Lung (tissue), 12 donors: ENCODE measurements around the gene ETV4. TPM values are rescaled to one million over a fixed set of nuclear protein-coding genes. Genes with fewer than 3 reads are reported as not detected.

Experiments used
- ATAC-seq: fragments of 200-7000 bp; cut with Tn5 transposase; one replicate; pipeline ENCODE4 v1.9.1; 2020; ENCODE audit warnings: moderate number of reproducible peaks; ENCODE audit not compliant: insufficient read depth, low FRiP score
- DNase-seq, 3 donors: peaks; one replicate each; pipeline ENCODE4 v3.0.0-alpha.2; 2013 to 2017
- H3K27ac ChIP-seq, 2 donors: one replicate each; pipeline ENCODE4 v1.5.1; 2013; ENCODE audit warnings: mild to moderate bottlenecking in 2 of 2, moderate library complexity in 2 of 2, control low read depth in 1 of 2, inconsistent platforms in 1 of 2, low read depth in 1 of 2, low read length in 1 of 2
- H3K27me3 ChIP-seq, 3 donors: one replicate each; pipeline ENCODE4 v1.5.1; 2013; ENCODE audit warnings: low read length in 2 of 3; ENCODE audit not compliant: control insufficient read depth in 3 of 3, insufficient read depth in 3 of 3
- H3K36me3 ChIP-seq, 4 donors: one replicate each; pipeline ENCODE4 v1.5.1; 2013; ENCODE audit warnings: low read length in 4 of 4, mild to moderate bottlenecking in 1 of 4, moderate library complexity in 1 of 4; ENCODE audit not compliant: control insufficient read depth in 4 of 4, insufficient read depth in 4 of 4
- H3K4me1 ChIP-seq, 5 donors: one replicate each; pipeline ENCODE4 v1.5.1; 2013; ENCODE audit warnings: low read length in 5 of 5, mild to moderate bottlenecking in 2 of 5, moderate library complexity in 1 of 5; ENCODE audit not compliant: control insufficient read depth in 5 of 5, insufficient read depth in 5 of 5
- H3K4me3 ChIP-seq: one replicate; pipeline ENCODE4 v1.5.1; 2013; ENCODE audit warnings: mild to moderate bottlenecking, control low read depth, moderate library complexity
- H3K9ac ChIP-seq, 2 donors: one replicate each; pipeline ENCODE4 v1.5.1; 2013; ENCODE audit warnings: low read length in 2 of 2, control low read depth in 1 of 2; ENCODE audit not compliant: insufficient read depth in 1 of 2
- H3K9me3 ChIP-seq, 4 donors: one replicate each; pipeline ENCODE4 v1.5.1; 2013; ENCODE audit warnings: low read length in 3 of 4, mild to moderate bottlenecking in 1 of 4, moderate library complexity in 1 of 4; ENCODE audit not compliant: control insufficient read depth in 4 of 4, insufficient read depth in 3 of 4
- CTCF ChIP-seq: IDR thresholded peaks from 2 replicates; pipeline ENCODE4 v1.5.1; 2012; ENCODE audit warnings: mild to moderate bottlenecking; ENCODE audit errors: control extremely low read depth, extremely low read depth
- WGBS, 2 donors: extraction: QIAGEN DNeasy Blood & Tissue Kit; methylation state at CpG; one replicate each; pipeline ENCODE4 v1.1.7; 2013; 5-methylcytosine and 5-hydroxymethylcytosine counted together
- polyA plus RNA-seq, 2 donors: library from polyadenylated mRNA; stranded (reverse); fragments of 200-250 nt; gene quantifications; one replicate each; pipeline ENCODE4 v1.2.1, GENCODE V29; 2013
- total RNA-seq, 2 donors: library from RNA; depleted of rRNA in 1 of 2; stranded (reverse); fragments of >200 nt in 1 of 2; gene quantifications; one replicate each; pipeline ENCODE4 v1.2.1, GENCODE V29; 2014 to 2021
- donor health status: control.
- donor health status: control.
- donor health status: Bipolar disorder and iron deficiency.
- donor health status: healthy.
- donor health status: DM: yes; HTN: yes; CAD: no.

ETV4 gene
- total and polyA plus RNA-seq, 4 donors: 0.54 to 6.9 (median 3.3) TPM

GRCh38 chr17:43563600-43564594, 17.8 kb upstream of the ETV4 start:
- ATAC-seq (no peak), DNase-seq (no peak)
- Histone ChIP-seq H3K4me3 (no peak overlapping the region), H3K36me3 (no peaks in the 10 kb centered on the region), H3K27me3 (peaks cover 0 to 2% (median 0%) of the 10 kb centered on the region in 3 donors), H3K27ac (no peak overlapping the region), H3K9me3 (no peaks in the 10 kb centered on the region), H3K4me1 (peaks cover 0 to 15% (median 4%) of the 10 kb centered on the region in 5 donors), H3K9ac (no peak overlapping the region)
- 55 to 61% methylated on average over 15 of the region's 15 CpGs for WGBS, 2 donors
- no peak for TF ChIP-seq CTCF

GRCh38 chr17:43562679-43563599, 16.8 kb upstream of the ETV4 start:
- TF ChIP-seq CTCF: no peak
- Histone ChIP-seq H3K27me3 (peaks cover 0 to 2% (median 0%) of the 10 kb centered on the region in 3 donors), H3K36me3 (no peaks in the 10 kb centered on the region), H3K9me3 (no peaks in the 10 kb centered on the region), H3K4me3 (no peak overlapping the region), H3K9ac (no peak overlapping the region), H3K27ac (no peak overlapping the region), H3K4me1 (peaks cover 0 to 15% (median 4%) of the 10 kb centered on the region in 5 donors)
- ATAC-seq (no peak), DNase-seq (peak; percentile 56 to 70 (median 59))
- 13 to 15% methylated on average over 19 of the region's 19 CpGs for WGBS, 2 donors

GRCh38 chr17:43560461-43561427, 14.6 kb upstream of the ETV4 start:
- no peaks in the 10 kb centered on the region for H3K9me3 ChIP-seq
- no peak overlapping the region for H3K4me3 ChIP-seq
- H3K36me3 ChIP-seq: no peaks in the 10 kb centered on the region
- 89 to 90% methylated on average over 7 of the region's 7 CpGs for WGBS, 2 donors
- ATAC-seq: no peak
- DNase-seq: no peak
- peaks cover 0 to 2% (median 0%) of the 10 kb centered on the region in 3 donors for H3K27me3 ChIP-seq
- H3K4me1 ChIP-seq: peaks cover 0 to 20% (median 7%) of the 10 kb centered on the region in 5 donors
- no peak for TF ChIP-seq CTCF
- H3K9ac ChIP-seq: no peak overlapping the region
- H3K27ac ChIP-seq: no peak overlapping the region
